ENCODE results near the gene NLN. TPM values are rescaled to one million over a fixed set of nuclear protein-coding genes. Genes with fewer than 3 reads are reported as not detected.

NLN gene
- total and polyA plus RNA-seq, 2 of the 13 experiments (the other 11 are each of a cell fraction or from before 2014, with no cell fraction given): 11.9 to 36.7 TPM

GRCh38 chr5:65858316-65858715 is 136.3 kb downstream of the NLN start:
- H3K27ac ChIP-seq (ENCODE audit: extremely low read length, insufficient read depth, low read length): no peak overlapping the region
- no peaks in the 10 kb centered on the region for H3K36me3 ChIP-seq (replicated peaks in 1 of 2; ENCODE audit: control insufficient read depth in 1 of 2, insufficient read depth in 2 of 2, low read length in 2 of 2)
- no peaks in the 10 kb centered on the region for H3K4me1 ChIP-seq (ENCODE audit: insufficient read depth, low read length)
- H3K9ac ChIP-seq (ENCODE audit: insufficient read depth, low read depth, low read length): no peak overlapping the region
- ATAC-seq (no peak), FAIRE-seq (no peak), DNase-seq (ENCODE audit: low spot score) (no peak)
- no peak overlapping the region for H3K4me2 ChIP-seq (ENCODE audit: low read depth, low read length)
- ChIA-PET POLR2A (interaction anchor here (0.7 kb wide), 1 partner anchor 64 kb away, joined by 3 read pairs; no protein-coding TSS in a partner anchor), CTCF (ENCODE audit: low intra/inter-chr PET ratio, low total read pairs) (no interaction called here)
- no peaks in the 10 kb centered on the region for H4K20me1 ChIP-seq (ENCODE audit: insufficient read depth, low read length)
- BruUV-seq (replicated peaks): no TSS peak
- H3K4me3 ChIP-seq (replicated peaks in 1 of 3; ENCODE audit: insufficient read depth in 1 of 3, low read depth in 2 of 3, low read length in 3 of 3): no peak overlapping the region
- H3K27me3 ChIP-seq (ENCODE audit: control insufficient read depth in 1 of 2, insufficient read depth in 2 of 2, low read length in 2 of 2): peaks cover 0 to 1% of the 10 kb centered on the region in 2 experiments; a peak in 1 of 5 replicates
- H2AFZ ChIP-seq (ENCODE audit: low read length): no peak overlapping the region
- in situ Hi-C loops (cut with HindIII; ENCODE audit: extremely low pct_ligation_motif_present, low pct_unique_long_range_greater_than_20kb) (no loop called here), intact Hi-C loops (cut with micrococcal nuclease; ENCODE audit: unreplicated experiment) (no loop called here)
- TF ChIP-seq ZNF546 (CRISPR knock-in tag; conservative IDR thresholded peaks at IDR 0.05): no peak
- TF ChIP-seq PRMT3 (CRISPR knock-in tag; IDR thresholded peaks at IDR 0.05; ENCODE audit: borderline replicate concordance, low read depth): no peak
- TF ChIP-seq, protein P1, sequence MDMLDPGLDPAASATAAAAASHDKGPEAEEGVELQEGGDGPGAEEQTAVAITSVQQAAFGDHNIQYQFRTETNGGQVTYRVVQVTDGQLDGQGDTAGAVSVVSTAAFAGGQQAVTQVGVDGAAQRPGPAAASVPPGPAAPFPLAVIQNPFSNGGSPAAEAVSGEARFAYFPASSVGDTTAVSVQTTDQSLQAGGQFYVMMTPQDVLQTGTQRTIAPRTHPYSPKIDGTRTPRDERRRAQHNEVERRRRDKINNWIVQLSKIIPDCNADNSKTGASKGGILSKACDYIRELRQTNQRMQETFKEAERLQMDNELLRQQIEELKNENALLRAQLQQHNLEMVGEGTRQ (IDR thresholded peaks at IDR 0.05; ENCODE audit: low read depth, low read length): no peak
- TF ChIP-seq, protein P1 (CRISPR knock-in tag; IDR thresholded peaks at IDR 0.05; ENCODE audit: borderline replicate concordance): no peak
- no peak for TF ChIP-seq MXD3 (CRISPR knock-in tag; IDR thresholded peaks at IDR 0.05)
- no peak for TF ChIP-seq TRIM24 (CRISPR knock-in tag; IDR thresholded peaks at IDR 0.05)
- no peak for TF ChIP-seq SMYD3 (CRISPR knock-in tag; IDR thresholded peaks at IDR 0.05)
- no peak for TF ChIP-seq IKZF4 (CRISPR knock-in tag; IDR thresholded peaks at IDR 0.05; ENCODE audit: borderline replicate concordance, low read depth, not compliant biosample characterization)
- no peak for TF ChIP-seq ZNF335 (CRISPR knock-in tag; IDR thresholded peaks at IDR 0.05)
- no peak for TF ChIP-seq HOXA3 (CRISPR knock-in tag; IDR thresholded peaks at IDR 0.05)
- no peak for TF ChIP-seq POLR2G (IDR thresholded peaks at IDR 0.05; ENCODE audit: low read depth, low read length)
- TF ChIP-seq MED13 (CRISPR knock-in tag; IDR thresholded peaks at IDR 0.05): no peak
- TF ChIP-seq MYNN (CRISPR knock-in tag; IDR thresholded peaks at IDR 0.05; ENCODE audit: low read depth): no peak
- no peak for TF ChIP-seq ZNF282 (IDR thresholded peaks at IDR 0.05; ENCODE audit: partially characterized antibody)
- no peak for TF ChIP-seq TRAFD1 (CRISPR knock-in tag; IDR thresholded peaks at IDR 0.05; ENCODE audit: borderline replicate concordance)
- TF ChIP-seq ESRRA (CRISPR knock-in tag; IDR thresholded peaks at IDR 0.05; ENCODE audit: low read depth): no peak
- no peak for TF ChIP-seq ELF1 (CRISPR knock-in tag; IDR thresholded peaks at IDR 0.05)
- H3K79me2 ChIP-seq (ENCODE audit: insufficient read depth, low read length): no peaks in the 10 kb centered on the region
- 4% methylated on average over 3 of the region's 3 CpGs for WGBS (ENCODE audit: low lambda C conversion rate)
- H3K9me3 ChIP-seq (ENCODE audit: low read length): no peaks in the 10 kb centered on the region

Data from HepG2 (cell line).